ENCODE data around the gene EMILIN2. TPM values are rescaled to one million over a fixed set of nuclear protein-coding genes. Genes with fewer than 3 reads are reported as not detected.

Gene EMILIN2
- total RNA-seq, 1 experiment from 2014 or later, result 20.0 TPM

- Histone ChIP-seq H4K8ac (replicated peaks; ENCODE audit: insufficient read length, low read depth, low read length) (no peak overlapping the region), H3K4me2 (ENCODE audit: insufficient read depth, insufficient read length, low read length) (no peak overlapping the region), H4K20me1 (ENCODE audit: control insufficient read depth, insufficient read depth, insufficient read length) (no peaks in the 10 kb centered on the region), H3K56ac (ENCODE audit: insufficient read length, low read depth, low read length) (no peak overlapping the region), H2AK5ac (ENCODE audit: insufficient read length, low read length) (no peak overlapping the region), H3K27me3 (ENCODE audit: insufficient read depth, low read length) (no peaks in the 10 kb centered on the region), H2BK20ac (ENCODE audit: low read depth, low read length, poor library complexity, severe bottlenecking) (no peak overlapping the region), H3K79me1 (ENCODE audit: insufficient read depth, low read depth, low read length, poor library complexity, severe bottlenecking) (no peaks in the 10 kb centered on the region), H2BK120ac (ENCODE audit: low read depth, low read length, poor library complexity, severe bottlenecking) (no peak overlapping the region), H3K18ac (ENCODE audit: insufficient read length, low read depth, low read length) (no peak overlapping the region), H3K23ac (ENCODE audit: insufficient read length, low read depth, low read length) (no peak overlapping the region), H3K4ac (ENCODE audit: low read depth, low read length) (no peak overlapping the region), H2BK12ac (ENCODE audit: insufficient read length, low read depth, low read length) (no peak overlapping the region), H2AFZ (ENCODE audit: low read length) (no peak overlapping the region), H3K14ac (ENCODE audit: insufficient read depth, low read length) (no peak overlapping the region), H3K23me2 (ENCODE audit: insufficient read length, low read depth, low read length, poor library complexity, severe bottlenecking) (no peaks in the 10 kb centered on the region), H3K27ac (ENCODE audit: insufficient read length, low read depth, low read length) (no peak overlapping the region), H4K91ac (ENCODE audit: insufficient read length, low read depth, low read length) (no peak overlapping the region), H2BK15ac (ENCODE audit: low read depth, low read length) (no peak overlapping the region), H3K79me2 (ENCODE audit: insufficient read depth, low read length) (no peaks in the 10 kb centered on the region), H3T11ph (ENCODE audit: low read length) (no peak overlapping the region), H2BK5ac (ENCODE audit: insufficient read length, low read length) (no peak overlapping the region), H4K5ac (ENCODE audit: insufficient read length, low read depth, low read length) (no peak overlapping the region), H3K9me3 (ENCODE audit: control insufficient read depth, low read depth, low read length) (no peaks in the 10 kb centered on the region), H3K4me1 (ENCODE audit: insufficient read depth, low read length) (no peaks in the 10 kb centered on the region), H3K9ac (ENCODE audit: extremely low read depth, insufficient read length, low read length) (no peak overlapping the region)
- TF ChIP-seq, protein P1, sequence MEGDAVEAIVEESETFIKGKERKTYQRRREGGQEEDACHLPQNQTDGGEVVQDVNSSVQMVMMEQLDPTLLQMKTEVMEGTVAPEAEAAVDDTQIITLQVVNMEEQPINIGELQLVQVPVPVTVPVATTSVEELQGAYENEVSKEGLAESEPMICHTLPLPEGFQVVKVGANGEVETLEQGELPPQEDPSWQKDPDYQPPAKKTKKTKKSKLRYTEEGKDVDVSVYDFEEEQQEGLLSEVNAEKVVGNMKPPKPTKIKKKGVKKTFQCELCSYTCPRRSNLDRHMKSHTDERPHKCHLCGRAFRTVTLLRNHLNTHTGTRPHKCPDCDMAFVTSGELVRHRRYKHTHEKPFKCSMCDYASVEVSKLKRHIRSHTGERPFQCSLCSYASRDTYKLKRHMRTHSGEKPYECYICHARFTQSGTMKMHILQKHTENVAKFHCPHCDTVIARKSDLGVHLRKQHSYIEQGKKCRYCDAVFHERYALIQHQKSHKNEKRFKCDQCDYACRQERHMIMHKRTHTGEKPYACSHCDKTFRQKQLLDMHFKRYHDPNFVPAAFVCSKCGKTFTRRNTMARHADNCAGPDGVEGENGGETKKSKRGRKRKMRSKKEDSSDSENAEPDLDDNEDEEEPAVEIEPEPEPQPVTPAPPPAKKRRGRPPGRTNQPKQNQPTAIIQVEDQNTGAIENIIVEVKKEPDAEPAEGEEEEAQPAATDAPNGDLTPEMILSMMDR (conservative IDR thresholded peaks at IDR 0.05), result no peak
- WGBS (ENCODE audit: extremely low coverage, insufficient read length, low lambda C conversion rate), result no CpG with 5 or more reads among the region's 3 CpGs
- Mint-ChIP-seq H3K27ac (no peak overlapping the region), H3K4me1 (peaks cover 6 to 7% of the 10 kb centered on the region in 2 experiments), H3K36me3 (ENCODE audit: insufficient read depth in 1 of 3, low read depth in 3 of 3) (peaks cover 10 to 28% (median 23%) of the 10 kb centered on the region in 3 experiments; a peak in 6 of 7 replicates), H3K27me3 (ENCODE audit: low read depth) (no peaks in the 10 kb centered on the region), H3K9me3 (no peaks in the 10 kb centered on the region), H3K4me3 (no peak overlapping the region)
- no peak for DNase-seq
Measured at GRCh38 chr18:2933995-2934394, 87.2 kb downstream of the EMILIN2 start.
